Measurements from ENCODE around the gene EID2.

DNA sequence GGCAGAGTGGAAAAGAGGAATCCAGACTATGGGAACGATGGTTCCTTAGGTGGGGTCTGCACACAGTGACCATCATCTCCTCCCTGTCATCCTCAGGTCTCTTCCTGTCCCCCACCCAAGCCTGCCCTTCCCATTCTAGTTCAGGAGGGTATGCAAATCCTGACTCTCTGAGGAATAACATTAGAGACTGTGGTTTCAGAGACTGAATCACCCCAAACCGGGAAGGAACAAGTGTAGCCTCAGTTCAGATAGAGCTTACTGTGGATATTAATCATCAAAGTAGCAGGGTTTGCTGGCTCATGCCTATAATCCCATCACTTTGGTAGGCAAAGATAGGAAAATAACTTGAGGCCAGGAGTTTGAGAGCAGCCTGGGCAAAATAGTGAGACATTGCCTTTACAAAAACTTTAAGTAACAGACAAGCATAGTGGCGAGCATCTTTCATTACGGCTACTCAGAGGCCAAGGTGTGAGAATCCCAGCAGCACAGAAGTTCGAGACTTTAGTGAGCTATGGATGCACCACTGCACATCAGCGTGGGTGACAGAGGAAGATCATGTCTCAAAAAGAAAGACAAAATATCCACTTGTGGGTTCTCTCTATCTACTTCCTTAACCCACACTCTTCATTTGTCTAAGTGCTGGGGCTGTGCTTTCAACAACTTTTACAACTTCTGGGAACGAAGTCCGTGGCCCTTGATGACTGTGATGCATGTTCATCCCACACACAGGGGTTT lies 43.1 kb upstream of the EID2 start:
- no peak for TF ChIP-seq ZNF431 (CRISPR knock-in tag; IDR thresholded peaks at IDR 0.05; ENCODE audit: borderline replicate concordance, low read depth)
- TF ChIP-seq GTF2F1 (IDR thresholded peaks at IDR 0.05; ENCODE audit: low read length): no peak
- TF ChIP-seq, protein P1, sequence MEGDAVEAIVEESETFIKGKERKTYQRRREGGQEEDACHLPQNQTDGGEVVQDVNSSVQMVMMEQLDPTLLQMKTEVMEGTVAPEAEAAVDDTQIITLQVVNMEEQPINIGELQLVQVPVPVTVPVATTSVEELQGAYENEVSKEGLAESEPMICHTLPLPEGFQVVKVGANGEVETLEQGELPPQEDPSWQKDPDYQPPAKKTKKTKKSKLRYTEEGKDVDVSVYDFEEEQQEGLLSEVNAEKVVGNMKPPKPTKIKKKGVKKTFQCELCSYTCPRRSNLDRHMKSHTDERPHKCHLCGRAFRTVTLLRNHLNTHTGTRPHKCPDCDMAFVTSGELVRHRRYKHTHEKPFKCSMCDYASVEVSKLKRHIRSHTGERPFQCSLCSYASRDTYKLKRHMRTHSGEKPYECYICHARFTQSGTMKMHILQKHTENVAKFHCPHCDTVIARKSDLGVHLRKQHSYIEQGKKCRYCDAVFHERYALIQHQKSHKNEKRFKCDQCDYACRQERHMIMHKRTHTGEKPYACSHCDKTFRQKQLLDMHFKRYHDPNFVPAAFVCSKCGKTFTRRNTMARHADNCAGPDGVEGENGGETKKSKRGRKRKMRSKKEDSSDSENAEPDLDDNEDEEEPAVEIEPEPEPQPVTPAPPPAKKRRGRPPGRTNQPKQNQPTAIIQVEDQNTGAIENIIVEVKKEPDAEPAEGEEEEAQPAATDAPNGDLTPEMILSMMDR (CRISPR knock-in tag; IDR thresholded peaks at IDR 0.05): no peak
- TF ChIP-seq JUNB (CRISPR knock-in tag; IDR thresholded peaks at IDR 0.05; ENCODE audit: borderline replicate concordance): no peak
- no peak for TF ChIP-seq SETDB1 (CRISPR knock-in tag; IDR thresholded peaks at IDR 0.05; ENCODE audit: borderline replicate concordance)

Data from HepG2 (cell line).